Activated CD8-positive, alpha-beta memory T cell treated with anti-CD3 and anti-CD28 coated beads, Interleukin-2, amount 50 U/mL, for 24 hours (primary cell): ENCODE measurements around the gene TENT4B.
"Not testable (repeated sequence)": the region's sequence is repeated elsewhere in the genome, so short reads cannot be mapped to it uniquely, and the experiment has no call there.

Experiments
- DNase-seq: peaks from one replicate; pipeline ENCODE4 v3.0.0-alpha.2; 2020; ENCODE audit errors: extremely low read depth

TENT4B gene

GRCh38 chr16:50152807-50153595 is at the start of gene TENT4B:
TENT4B (plus strand) TSS chr16:50153306; CDS start chr16:50153622, 316 bp downstream.
- DNase-seq, result peak; percentile 61

- no peak for DNase-seq
Measured at GRCh38 chr16:50103764-50104163, 49.3 kb upstream of the TENT4B start.

- no peak for DNase-seq
Measured at GRCh38 chr16:50114357-50115129, 38.6 kb upstream of the TENT4B start.

GRCh38 chr16:50120711-50121110 is 32.4 kb upstream of the TENT4B start:
- DNase-seq, result no peak

GRCh38 chr16:50121278-50121677 is 31.8 kb upstream of the TENT4B start:
- DNase-seq, result no peak

- DNase-seq, result no peak
Measured at GRCh38 chr16:50121721-50122445, 31.2 kb upstream of the TENT4B start.

- no peak for DNase-seq
Measured at GRCh38 chr16:50123417-50123816, 29.7 kb upstream of the TENT4B start.

- DNase-seq, result no peak
Measured at GRCh38 chr16:50124769-50125168, 28.3 kb upstream of the TENT4B start.

- no peak for DNase-seq
Measured at GRCh38 chr16:50126183-50126582, 26.9 kb upstream of the TENT4B start.

GRCh38 chr16:50132571-50132970 is 20.5 kb upstream of the TENT4B start:
- not testable (repeated sequence) for DNase-seq

- no peak for DNase-seq
Measured at GRCh38 chr16:50133214-50133613, 19.9 kb upstream of the TENT4B start.

- DNase-seq, result no peak
Measured at GRCh38 chr16:50136399-50136798, 16.7 kb upstream of the TENT4B start.

- DNase-seq, result no peak
Measured at GRCh38 chr16:50137268-50137667, 15.8 kb upstream of the TENT4B start.

- no peak for DNase-seq
Measured at GRCh38 chr16:50139580-50139979, 13.5 kb upstream of the TENT4B start.

GRCh38 chr16:50144211-50144610 is 8.9 kb upstream of the TENT4B start:
- DNase-seq, result no peak

- DNase-seq, result no peak
Measured at GRCh38 chr16:50146479-50147435, 6.3 kb upstream of the TENT4B start.

- DNase-seq, result no peak
Measured at GRCh38 chr16:50151322-50151721, 1.8 kb upstream of the TENT4B start.

- no peak for DNase-seq
Measured at GRCh38 chr16:50151756-50152155, 1.4 kb upstream of the TENT4B start.

- peak; percentile 57 for DNase-seq
Measured at GRCh38 chr16:50152351-50152806, 727 bp upstream of the TENT4B start.

GRCh38 chr16:50153596-50154419 is 702 bp downstream of the TENT4B start:
- no peak for DNase-seq
